HG03469 (cell line): ENCODE data around the gene GNG11.

Experiments
- ATAC-seq: cut with Tn5 transposase; IDR thresholded peaks from one replicate; pipeline ENCODE4 v1.9.1; 2021; ENCODE audit warnings: mild to moderate bottlenecking, moderate library complexity, moderate number of reproducible peaks; ENCODE audit not compliant: unreplicated experiment

Gene GNG11

GRCh38 chr7:93945756-93946535 lies 24.4 kb downstream of the GNG11 start:
- no peak for ATAC-seq

DNA sequence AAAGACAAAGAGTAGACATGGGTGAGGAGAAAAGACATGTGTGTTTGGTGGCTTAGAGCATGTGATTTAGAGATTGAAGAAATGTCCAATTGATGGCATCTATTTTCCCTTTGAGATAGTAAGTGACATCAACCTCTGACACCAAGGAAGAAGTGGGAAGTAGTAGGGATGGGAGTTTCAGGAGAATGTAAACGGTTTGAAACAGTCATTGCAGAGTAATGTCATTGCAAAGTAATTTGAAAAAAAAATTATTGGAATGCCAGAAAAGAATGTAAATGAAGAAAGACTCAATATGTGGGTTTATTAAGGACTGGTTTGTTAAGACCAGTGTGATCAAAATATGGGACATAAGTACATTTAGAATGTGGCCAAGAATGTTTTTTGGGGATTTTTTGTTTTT lies 26.6 kb downstream of the GNG11 start:
- no peak for ATAC-seq

- ATAC-seq: no peak
These were observed 27.3 kb downstream of the GNG11 start for GRCh38 chr7:93948873-93949272.

GRCh38 chr7:93949423-93949822 lies 27.9 kb downstream of the GNG11 start:
- ATAC-seq: no peak

DNA sequence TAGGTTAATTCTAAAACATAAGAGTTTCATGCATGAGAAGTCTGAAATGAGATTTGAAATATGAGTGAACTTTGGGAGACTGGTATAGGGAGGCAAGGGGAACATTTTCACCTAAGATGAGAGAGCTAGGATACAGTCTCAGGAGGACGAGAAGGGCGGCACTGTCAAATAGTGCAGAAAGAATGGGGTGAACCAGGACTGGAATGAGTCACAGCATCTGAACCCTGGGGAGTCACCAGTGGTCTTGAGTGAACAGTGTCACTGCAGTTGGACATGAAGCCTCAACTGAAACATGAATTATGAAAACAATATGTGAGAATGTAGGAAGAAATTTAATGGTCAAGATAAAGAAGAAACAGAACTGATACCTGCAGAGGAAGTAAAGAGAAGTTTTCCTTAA lies 33.8 kb downstream of the GNG11 start:
- peak; percentile 86 for ATAC-seq

GRCh38 chr7:93957767-93958166 lies 36.2 kb downstream of the GNG11 start:
- ATAC-seq: no peak

DNA sequence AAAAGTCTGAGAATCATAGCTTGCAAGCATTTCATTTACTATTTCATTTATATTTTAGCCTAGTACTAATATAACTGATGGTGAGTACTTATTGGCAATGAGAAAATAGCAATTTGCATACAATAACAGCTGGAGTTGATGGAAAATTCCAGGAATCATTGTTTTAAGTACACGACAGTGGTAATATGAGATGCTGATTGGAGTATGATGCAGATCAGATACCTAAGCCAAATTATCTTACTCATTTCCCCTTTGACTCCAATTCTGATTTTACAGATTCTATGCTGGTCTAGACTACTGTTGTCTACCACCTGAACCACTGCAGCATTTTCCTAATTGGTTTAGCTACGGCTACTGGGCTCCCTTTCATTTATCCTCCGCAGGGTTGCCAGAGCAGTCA lies 36.7 kb downstream of the GNG11 start:
- ATAC-seq: no peak

- ATAC-seq: no peak
These were observed 37.1 kb downstream of the GNG11 start for GRCh38 chr7:93958651-93959050.

GRCh38 chr7:93960986-93961385 lies 39.5 kb downstream of the GNG11 start:
- no peak for ATAC-seq

GRCh38 chr7:93964262-93964661 lies 42.7 kb downstream of the GNG11 start:
- no peak for ATAC-seq

DNA sequence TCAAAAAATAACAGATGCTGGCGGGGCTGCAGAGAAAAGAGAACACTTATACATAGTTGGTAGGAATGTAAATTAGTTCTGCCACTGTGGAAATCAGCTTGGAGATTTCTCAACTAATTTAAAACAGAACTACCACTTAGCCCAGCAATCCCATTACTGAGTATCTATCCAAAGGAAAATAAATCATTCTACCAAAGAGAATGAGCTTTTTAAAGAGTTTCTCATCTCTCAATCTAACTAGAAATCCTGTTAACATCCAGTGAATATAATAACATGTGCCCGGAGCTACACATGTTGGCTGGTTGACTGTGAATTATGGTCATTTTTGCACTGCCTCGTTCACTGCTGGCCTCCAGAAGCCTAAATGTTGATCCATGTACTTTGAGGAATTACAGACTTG lies 43.3 kb downstream of the GNG11 start:
- no peak for ATAC-seq

DNA sequence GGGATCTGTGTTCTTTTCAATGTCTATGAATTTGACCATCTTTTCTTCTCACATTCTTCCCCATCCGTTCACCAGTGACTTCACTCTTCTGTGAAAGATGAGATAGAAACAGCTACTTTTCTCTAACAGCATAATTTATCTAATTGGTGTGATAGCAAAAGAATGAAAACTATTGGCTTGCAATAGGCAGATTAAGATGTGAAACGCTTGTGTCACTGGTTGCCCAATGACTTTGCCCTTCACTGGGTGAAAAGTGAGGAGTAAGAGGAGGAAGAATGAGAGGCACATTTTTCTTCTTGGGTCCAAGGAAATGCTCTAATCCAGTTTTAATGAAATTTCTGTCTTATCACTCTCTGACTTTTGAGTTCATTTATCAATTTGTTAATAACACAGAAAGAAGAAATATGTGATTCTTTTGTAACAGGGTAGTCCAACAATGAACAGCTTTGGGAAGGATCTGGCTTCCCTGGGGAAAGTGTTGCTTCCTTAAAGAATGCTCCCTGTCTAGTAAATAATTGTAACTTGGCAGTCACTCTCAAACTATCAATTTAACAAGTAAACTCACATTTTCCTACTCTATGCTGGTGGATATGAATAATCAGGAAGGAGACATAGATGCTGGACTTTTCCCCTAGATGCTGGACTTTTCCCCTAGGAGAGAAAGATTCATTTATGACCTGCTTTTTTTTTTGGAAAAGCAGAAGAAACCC lies 47.5 kb downstream of the GNG11 start:
- ATAC-seq: no peak

DNA sequence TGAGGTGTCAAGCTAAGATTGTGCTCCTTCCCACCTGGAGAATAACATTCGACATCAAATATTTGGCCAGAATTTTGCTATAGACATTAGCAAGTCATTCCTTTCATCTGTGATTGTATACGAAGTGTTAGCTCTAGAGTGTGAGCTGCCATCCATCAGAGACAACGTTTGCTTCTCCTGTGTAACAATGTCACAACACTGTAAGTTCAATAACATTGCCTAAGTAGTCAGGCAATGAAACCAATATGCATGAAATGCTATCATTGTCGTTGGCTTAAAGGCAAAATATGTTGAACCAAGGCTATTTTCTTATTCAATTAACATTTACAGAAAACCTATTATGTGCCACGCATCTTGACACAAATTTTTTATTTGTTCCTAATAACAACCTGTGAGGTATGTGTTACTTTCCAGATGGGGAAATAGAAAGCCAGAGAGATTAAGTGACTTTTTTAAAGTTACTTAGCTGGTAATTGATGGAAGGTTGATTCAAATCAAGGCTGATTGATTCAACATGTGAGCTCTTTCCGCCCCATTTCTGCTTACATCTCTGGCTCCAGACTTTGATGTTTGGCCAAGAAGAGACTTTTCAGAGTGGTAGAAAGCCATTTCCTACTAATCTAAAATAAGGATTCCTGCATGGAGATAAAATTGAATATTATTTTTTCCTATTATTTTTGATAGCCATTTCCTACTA lies 50.6 kb downstream of the GNG11 start:
- no peak for ATAC-seq

GRCh38 chr7:93973134-93973533 lies 51.6 kb downstream of the GNG11 start:
- ATAC-seq: no peak

- no peak for ATAC-seq
These were observed 55.8 kb downstream of the GNG11 start for GRCh38 chr7:93977211-93977950.
